Activated CD8-positive, alpha-beta memory T cell treated with anti-CD3 and anti-CD28 coated beads for 24 hours (primary cell): ENCODE results near the gene AOAH.
A peak's percentile ranks its signal among the peaks of the same experiment; 100 is the strongest.
"Not testable (repeated sequence)": the region's sequence is repeated elsewhere in the genome, so short reads cannot be mapped to it uniquely, and the experiment has no call there.

ENCODE experiments used
- DNase-seq: peaks from one replicate; pipeline ENCODE4 v3.0.0-alpha.2; 2020

The AOAH gene

GRCh38 chr7:36654436-36654835 lies 69.9 kb downstream of the AOAH start:
- DNase-seq: no peak

DNA sequence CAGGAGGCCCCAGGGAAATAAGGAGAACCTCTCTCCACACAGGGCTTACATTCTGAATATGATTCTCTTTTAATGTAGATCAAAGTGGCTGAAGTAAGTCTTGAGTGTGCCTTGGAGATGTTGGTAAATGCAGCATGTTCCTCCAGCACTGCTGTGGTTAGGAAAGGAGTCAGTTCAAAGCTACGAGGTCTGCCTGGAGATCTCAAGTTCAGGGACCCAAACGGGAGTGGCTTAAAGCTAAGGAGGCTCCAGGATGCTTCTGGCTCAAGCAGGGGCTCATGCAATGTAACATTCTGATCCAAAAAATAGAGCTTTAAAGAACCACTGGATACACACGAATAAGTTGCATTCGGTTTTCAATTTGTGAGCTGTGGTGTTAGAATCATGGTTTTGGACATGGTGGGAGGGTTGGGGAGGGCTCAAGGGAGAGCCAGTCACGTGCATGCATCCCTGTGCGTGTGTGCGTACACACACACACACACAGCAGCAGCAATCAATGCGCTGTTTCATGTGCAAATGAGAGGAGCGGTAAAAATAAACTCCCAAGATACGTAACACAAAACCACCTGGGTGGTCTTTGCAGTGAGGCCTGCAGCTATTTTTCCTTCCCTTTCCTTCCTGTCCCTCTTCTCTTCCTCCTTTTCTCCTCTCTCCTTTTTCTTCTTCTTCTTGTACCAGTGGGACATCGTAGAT lies 70.5 kb downstream of the AOAH start:
- no peak for DNase-seq

DNA sequence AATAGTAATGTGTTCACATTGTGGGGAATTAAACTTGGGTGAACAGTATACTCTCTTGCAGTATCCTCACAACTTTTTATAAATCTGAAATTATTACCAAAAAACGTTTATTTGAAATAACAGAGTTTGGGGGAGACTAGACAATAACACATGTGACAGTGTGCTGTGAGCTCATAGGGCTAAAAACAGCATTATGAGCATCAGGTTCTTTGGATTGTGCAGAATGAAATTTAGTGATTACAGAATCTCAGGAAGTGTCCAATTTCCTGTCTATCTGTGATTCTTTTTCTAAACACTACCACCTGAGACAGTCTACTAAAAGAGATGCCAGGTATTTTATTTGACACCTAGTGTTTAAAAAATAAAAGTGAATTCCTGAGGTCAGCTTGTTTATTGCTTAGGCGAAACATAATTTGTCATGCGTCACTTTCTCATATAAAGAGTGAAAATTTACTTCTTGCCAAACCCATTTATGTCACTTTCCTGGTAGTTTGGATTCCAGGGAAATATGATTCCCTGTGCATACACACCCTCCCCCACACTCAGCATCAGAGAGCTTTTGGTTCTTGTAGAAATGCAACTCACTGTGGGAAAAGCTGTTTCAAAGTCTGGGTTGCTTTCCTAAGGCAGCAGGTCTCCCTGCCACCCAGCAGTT lies 71.2 kb downstream of the AOAH start:
- DNase-seq: no peak

GRCh38 chr7:36652431-36652830 lies 71.9 kb downstream of the AOAH start:
- DNase-seq: no peak

GRCh38 chr7:36651404-36651803 lies 72.9 kb downstream of the AOAH start:
- DNase-seq: no peak

- no peak for DNase-seq
Measured at GRCh38 chr7:36650766-36651312, 73.5 kb downstream of the AOAH start.

- DNase-seq: no peak
Measured at GRCh38 chr7:36650320-36650719, 74.0 kb downstream of the AOAH start.

- not testable (repeated sequence) for DNase-seq
Measured at GRCh38 chr7:36649319-36649718, 75.0 kb downstream of the AOAH start.

DNA sequence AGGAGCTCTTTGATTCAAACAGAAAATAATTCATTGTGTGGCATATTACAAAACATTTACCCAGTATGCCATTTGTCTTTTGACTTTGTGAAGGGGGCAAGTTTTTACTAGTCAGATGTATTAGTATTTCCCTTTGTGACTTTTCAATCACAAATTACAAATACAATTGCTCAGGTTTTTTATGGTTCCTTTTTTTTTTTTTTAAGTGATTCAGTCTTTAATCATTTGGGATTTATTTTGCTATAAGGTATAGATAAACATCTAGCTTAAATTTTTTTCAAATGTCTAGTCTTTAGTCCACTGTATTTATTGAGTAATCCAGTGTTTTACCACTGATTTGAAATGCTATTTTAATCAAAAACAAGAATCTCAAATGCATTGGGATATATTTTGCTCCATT lies 75.9 kb downstream of the AOAH start:
- DNase-seq: no peak

DNA sequence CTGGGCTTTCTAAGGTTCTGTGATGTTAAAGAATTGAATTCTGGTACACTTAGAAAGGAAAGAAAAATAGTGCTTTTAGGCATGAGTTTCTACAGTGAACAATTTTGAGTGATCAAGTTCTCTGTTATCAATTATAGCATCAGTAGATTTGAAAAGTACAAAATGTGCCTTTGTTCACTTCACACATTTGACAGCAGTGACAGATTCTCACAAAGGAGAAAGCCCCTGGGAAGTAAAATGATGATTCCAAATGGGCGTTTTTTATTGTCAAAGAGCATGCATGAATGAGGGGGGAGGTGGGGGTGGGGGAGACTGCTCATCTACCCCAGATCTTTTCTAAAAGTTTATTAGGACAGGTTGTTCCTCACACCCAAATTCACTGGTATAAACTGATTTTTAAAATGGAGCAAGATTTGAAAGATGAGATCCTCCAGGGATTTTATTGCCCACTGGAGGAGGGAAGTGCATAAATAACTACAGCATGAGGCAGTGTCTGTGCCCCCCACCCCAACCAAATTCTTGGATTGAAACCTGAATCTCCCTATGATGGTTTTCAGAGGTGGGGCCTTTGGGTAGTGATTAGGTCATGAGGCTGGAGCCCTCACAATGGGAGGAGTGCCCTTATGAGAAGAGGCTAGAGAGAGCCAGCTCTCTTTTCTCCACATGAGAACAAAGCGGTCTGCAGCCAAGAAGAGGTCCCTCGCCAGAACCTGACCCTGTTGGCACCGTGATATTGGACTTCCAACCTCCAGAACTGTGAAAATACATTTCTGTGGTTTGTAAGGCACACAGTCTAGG lies 79.5 kb downstream of the AOAH start:
- DNase-seq: no peak

GRCh38 chr7:36642414-36642813 lies 81.9 kb downstream of the AOAH start:
- DNase-seq: no peak

GRCh38 chr7:36642010-36642409 lies 82.3 kb downstream of the AOAH start:
- no peak for DNase-seq

DNA sequence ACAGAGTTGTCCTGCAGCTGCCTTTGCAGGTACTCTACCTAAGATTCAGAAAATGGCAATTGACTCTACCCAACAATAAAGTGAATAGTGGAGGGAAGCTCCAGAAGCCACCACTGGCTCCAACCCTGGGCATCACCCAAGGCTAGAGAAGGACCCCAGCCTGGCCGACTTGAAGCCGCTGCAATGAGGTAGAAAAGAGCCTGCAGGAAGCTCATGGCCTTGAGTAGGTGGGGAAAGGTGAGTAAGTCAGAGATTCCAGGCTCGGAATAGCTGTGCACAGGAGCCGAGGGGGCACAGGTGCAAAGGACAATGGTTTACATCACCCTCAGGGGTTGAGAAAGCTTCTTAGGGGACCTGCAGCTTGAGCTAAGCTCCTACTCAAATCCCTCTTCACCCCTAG lies 83.6 kb downstream of the AOAH start:
- DNase-seq: no peak

GRCh38 chr7:36639826-36640225 lies 84.5 kb downstream of the AOAH start:
- DNase-seq: peak; percentile 70

GRCh38 chr7:36638586-36639263 lies 85.6 kb downstream of the AOAH start:
- DNase-seq: no peak

DNA sequence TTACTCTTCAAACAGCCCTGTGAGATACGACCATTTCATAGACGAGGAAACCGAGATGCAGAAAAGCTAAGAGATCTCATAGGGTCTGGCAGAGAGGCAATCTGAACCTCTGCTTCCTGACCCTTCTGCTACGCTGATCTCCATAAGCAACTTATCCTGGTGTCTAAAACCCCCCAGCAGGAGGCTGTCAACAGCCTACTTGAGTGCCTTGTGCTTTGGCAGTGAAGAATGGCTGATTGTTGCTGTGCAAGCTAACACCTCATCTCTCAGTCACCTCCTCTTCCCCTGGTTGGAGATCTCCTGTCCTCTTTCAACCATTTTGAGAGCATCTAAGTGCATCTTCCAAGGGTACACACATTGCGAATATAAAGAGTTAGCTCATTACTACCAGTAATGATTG lies 86.2 kb downstream of the AOAH start:
- no peak for DNase-seq

- DNase-seq: no peak
Measured at GRCh38 chr7:36637417-36637816, 86.9 kb downstream of the AOAH start.

GRCh38 chr7:36636126-36636525 lies 88.2 kb downstream of the AOAH start:
- no peak for DNase-seq

- no peak for DNase-seq
Measured at GRCh38 chr7:36635091-36635490, 89.2 kb downstream of the AOAH start.

DNA sequence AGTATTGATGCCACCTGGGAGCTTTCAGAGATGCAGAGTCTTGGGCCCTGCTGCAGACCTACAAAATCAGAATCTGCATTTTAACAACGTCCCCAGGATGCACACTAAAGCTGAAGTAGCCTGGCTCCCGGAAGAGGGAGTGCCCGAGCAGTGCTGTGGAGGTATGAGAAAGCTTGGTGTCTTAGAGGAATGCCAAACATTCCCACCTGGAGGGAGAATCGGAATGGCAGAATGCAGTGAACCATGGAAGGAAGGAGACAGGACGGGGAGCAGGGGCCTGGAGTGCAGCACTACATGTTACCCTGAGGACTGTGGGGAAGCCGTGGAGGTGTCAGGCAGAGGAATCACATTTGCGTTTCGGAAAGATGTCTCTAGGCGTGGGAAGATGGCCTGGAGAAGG lies 90.9 kb downstream of the AOAH start:
- no peak for DNase-seq

- DNase-seq: no peak
Measured at GRCh38 chr7:36630112-36630650, 94.1 kb downstream of the AOAH start.

DNA sequence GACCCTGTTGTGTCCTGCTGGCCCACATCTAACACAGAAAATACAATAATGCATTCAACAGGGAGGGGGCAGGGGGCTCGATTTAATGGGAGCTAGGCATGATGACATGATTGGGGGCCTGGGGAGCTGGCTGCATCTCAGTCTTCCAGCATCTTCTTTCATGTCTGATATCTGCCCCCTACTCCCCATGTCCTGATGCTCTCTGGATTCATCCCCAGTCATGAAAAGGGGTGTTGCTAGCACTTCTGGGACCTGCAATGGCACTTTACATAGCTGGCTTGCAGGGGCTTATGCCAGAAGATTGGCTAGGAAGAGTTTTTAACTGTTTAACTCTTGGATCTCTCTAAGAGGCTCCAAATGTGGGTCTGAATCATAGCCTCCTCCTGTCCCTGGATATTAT lies 94.9 kb downstream of the AOAH start:
- DNase-seq: no peak

GRCh38 chr7:36627836-36628235 lies 96.5 kb downstream of the AOAH start:
- no peak for DNase-seq
